HG02678 (cell line): ENCODE results near the gene SHROOM3.
"Not testable (repeated sequence)": the region's sequence is repeated elsewhere in the genome, so short reads cannot be mapped to it uniquely, and the experiment has no call there.

Experiments
- ATAC-seq: cut with Tn5 transposase; IDR thresholded peaks from one replicate; pipeline ENCODE4 v1.9.1; 2021; ENCODE audit warnings: mild to moderate bottlenecking, moderate library complexity; ENCODE audit not compliant: unreplicated experiment

The SHROOM3 gene

DNA sequence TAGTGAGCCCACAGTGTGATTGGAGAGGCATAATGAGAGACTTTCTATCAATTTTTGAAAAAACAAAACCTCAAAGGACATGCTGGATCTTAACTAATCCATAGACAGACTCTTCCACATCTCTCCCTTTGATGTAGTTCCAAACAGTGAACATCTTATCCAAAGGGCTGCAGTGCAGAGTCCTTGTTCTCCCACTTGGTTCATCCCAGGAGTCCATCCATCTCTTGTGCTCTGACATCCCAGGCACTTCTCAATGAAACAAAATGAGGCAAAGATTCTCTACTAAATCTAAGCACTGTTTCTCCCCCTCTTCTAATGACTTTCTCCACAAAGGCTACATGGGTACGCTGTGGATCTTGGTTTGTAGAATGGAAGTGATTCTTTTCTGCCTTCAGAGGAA lies 8.3 kb downstream of the SHROOM3 start:
- ATAC-seq: no peak

DNA sequence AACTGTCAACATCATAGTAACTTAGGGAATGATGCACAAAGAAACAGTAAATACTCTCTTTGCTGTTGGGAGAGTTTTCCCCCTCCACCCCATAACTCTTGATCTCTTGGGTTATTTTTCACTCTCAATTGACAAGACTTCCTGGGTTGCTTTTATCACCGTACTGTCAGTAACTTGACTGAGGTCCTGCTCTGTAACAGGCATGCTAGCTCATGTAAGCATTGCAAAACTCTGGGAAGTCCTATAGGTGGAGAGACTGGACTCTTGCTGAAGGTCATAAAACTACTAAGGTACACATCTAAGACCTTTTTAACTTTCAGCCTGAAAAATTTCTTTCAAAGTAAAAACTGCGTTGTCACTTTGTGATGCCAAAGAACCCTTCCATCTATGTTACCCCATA lies 10.9 kb downstream of the SHROOM3 start:
- ATAC-seq: no peak

DNA sequence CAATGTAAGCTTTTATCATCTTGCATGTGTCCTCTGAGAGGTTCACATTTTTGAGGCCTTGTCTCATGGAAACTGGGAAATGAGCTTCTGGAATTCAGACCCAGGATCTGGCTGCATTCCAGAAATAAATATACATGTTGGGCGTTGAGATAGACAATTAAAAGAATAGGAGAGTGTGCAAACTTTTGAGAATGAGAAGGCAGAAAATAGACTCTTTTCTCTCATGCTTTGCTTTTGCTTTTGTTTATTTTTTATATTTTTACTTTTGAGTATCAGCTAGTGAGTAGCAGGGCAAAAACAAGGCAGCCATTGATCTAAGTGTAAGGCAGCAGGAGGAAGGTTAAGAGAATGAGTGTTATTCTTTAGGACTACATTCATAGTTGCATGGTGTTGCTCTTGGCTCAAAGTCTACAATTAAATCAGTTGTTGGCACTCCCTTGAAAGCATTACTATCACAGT lies 12.4 kb downstream of the SHROOM3 start:
- no peak for ATAC-seq

DNA sequence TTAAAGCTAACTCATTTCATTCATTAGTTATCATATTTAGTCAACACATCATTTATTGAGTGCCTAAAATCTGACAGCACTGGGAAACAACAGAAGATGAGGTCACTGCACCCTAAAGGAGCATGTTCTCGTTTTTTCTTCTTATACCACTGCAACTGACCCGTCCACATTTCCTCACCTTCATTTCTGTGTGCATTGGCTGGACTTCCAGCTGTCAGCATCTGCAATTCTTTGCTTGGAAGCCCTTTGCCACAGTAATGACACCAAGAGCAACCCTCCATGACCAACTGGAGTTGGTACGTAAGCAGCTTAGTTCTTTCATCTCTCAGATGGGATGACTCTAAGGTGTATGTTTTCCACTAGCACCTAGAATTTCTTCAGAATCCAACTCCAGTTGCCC lies 13.2 kb downstream of the SHROOM3 start:
- ATAC-seq: no peak

DNA sequence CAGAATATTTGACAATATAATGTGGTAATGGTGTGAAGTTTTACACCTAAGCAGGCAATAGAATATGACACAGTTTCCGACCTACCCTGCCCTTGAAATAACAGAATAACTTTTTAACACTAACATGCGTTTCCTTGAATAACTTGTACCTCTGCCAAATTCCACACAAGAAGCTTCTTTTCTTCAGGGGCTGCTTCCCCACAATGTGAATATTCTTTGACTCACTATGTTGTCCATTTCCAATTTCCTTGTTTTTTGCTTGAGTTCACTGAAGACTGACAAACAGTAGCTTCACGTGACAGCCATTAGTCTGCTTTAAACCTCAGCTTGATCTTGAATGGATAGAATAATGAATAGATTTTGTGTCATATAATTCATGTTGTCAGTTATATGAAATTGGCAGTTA lies 14.3 kb downstream of the SHROOM3 start:
- ATAC-seq: no peak

DNA sequence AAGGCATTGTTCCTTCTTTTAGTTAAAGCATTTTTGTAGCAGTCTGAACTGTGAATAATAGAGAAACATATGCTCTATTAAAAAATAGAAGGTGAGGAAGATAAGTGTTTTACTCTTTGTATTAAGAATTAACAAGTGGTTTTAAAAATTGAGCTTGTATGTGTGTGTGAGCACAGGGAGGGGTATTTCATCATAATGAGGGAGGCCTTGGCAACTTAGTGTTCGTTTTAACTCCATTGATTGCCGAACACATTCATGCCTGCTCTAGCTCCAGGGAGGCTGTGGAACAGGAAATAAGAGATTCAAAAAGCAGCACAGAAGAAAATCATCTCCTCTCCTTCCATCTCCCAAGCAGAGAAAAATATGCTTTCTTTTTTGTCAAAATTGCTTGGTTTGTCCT lies 14.8 kb downstream of the SHROOM3 start:
- ATAC-seq: no peak

DNA sequence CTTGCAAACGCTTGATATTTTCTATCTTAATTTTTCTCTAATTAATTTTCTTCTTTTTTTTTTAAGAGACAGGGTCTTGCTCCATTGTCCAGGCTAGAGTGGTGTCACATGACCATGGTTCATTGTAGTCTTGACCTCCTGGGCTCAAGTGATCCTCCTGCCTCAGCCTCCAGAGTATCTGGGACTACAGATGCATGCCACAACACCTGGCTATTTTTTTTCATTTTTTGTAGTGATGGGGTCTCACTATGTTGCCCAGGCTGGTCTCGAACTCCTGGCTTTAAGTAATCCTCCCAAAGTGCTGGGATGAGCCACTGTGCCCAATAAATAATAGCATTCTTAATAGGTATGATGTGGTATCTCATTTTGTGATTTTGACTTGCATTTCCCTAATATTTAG lies 18.2 kb downstream of the SHROOM3 start:
- ATAC-seq: no peak

DNA sequence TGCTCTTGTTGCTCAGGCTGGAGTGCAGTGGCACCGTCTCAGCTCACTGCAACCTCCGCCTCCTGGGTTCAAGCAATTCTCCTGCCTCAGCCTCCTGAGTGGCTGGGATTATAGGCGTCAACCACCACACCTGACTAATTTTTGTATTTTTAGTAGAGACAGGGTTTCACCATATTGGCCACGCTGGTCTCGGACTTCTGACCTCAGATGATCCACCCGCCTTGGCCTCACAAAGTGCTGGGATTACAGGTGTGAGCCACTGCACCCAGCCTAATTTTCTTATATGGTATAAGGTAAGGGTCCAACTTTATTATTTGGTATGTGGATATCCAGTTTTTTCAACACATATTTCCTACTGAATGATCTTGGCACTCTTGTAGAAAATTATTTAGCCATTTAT lies 19.0 kb downstream of the SHROOM3 start:
- ATAC-seq: not testable (repeated sequence)

DNA sequence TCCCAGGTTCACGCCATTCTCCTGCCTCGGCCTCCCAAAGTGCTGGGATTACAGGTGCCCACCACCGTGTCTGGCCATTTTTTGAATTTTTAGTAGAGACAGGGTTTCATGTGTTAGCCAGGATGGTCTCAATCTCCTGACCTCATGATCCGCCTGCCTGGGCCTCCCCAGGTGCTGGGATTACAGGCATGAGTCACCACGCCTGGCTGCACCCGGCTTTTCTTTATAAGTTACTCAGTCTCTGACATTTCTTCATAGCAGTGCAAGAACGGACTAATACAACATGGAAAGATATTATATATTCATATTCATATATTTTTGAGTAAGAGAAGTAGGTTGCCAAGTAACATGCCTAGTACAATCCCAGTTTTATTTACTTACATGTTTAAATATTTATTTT lies 22.9 kb downstream of the SHROOM3 start:
- no peak for ATAC-seq

DNA sequence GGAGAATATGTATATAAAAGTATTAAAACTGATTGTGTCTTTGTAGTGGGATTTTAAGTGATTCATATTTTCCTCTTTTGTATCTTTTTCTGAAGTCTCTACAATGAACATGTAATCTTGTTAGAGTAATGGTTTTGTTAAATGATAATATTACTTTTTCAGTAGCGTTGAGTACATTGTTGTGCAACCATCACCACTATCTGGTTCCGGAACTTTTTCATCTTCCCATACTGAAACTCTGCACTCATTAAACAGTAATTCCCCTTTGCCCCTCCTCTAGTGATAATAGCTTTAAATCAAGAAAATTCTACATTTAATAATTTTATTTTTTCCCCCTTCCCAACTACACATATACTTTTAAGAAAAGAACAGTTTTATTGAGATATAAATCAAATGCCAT lies 23.3 kb downstream of the SHROOM3 start:
- no peak for ATAC-seq

DNA sequence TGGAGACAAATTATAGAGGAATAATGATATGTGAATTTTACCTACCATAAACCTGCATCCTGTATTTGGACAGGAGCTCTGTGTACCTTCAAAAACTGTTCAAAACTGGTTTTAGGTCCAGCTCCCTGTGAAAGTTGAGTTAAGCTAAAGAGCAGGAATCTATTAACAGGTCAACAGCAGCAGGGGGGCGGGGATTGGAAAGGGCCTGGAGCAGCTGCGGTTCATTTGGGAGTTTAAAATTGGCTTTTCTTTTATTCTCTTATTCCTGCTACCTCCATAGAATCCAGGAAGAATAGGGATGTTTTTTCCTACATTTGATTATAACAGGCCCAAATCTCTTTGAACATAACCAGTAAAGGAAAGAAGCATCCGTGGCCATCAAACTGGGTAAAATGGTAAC lies 23.8 kb downstream of the SHROOM3 start:
- no peak for ATAC-seq

DNA sequence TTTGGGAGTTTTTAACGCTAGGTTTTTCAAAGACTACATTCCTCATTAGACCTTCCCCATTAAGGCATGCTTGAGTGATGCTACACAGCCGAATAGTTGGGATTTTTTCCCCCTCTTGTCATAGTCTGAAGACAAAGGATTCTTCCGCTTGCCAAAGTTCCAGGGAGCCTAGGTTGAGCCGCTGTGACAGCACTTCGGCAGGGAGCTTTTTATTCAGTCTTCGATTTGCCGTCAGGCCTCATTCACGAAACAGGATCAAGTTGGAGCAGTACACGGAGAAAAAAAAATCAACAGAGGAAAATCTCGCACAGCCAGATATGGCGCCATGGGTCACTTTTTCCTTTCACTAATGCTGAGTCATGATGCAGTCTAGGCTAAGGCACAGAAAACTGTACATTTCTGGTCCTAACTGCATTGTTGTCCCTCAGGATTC lies 24.3 kb downstream of the SHROOM3 start:
- ATAC-seq: no peak

DNA sequence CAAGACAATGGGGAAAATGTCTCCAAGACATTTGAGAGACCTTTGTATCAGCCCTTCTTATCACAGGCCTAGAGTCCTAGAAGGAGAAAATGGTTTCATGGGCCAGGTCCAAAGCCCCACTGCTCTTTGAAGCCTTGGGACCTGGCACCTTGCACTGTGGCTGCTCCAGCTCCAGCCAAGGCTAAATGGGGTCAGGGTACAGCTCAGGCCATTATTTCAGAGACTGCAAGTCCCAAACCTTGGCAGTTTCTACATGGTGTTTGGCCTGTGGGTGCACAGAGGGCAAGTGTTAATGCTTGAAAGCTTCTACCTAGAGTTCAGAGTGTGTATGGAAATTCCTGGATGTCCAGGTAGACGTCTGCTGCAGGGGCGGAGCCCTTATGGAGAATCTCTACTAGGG lies 28.5 kb downstream of the SHROOM3 start:
- ATAC-seq: no peak

DNA sequence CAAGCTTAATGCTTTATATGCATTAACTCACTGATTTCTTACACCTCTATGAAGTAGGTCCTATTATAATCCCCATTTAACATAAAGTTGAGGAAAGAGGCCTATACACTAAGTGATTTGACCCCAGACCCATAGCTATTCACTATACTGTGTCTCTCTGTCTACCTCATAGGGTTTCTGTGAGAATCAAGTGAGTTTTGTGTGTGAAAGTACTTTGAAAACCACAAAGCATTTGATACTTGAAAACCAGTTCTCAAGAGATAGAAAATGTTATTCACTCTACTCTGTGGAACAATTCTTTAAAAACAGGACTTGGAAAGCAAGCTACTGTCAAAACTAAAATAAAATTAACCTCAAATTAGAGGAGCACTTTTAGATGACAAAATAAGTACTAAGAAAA lies 35.0 kb downstream of the SHROOM3 start:
- no peak for ATAC-seq

DNA sequence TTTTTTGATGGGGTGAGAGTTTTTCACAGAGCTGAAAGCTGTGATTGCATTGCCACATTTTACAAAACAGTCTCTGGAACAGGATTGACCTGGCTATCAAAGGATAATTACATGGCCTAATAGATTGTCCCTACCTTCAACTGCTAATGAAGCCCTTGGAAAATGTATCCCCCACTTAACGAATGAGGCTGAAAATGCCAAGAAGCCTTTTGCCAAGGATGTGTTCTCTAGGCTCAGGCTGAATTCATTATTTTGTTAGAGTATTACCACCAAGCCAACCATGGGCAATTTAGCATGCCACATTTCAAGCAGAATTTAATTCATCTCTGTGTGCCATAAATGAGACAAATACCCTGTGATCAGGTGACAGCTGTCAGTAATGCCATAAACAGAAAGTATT lies 35.5 kb downstream of the SHROOM3 start:
- ATAC-seq: no peak

DNA sequence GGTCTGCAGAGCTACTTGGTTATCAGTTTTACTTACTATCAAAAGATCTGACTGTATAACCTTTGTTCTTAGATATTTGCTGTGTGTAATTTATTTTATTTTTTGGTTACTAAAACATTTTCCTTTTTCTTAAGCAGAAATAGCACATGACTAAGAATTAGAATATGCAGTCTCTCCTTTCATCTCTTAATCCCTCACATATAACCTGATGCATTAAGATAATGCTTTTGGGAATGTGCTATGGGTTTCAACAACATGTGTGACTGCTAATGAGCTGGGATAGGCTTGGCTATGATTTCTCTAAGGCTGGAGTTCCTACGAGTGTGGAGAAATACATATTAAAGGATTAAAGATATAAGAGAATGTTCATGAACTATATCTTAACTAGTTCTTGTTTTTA lies 41.5 kb downstream of the SHROOM3 start:
- no peak for ATAC-seq

DNA sequence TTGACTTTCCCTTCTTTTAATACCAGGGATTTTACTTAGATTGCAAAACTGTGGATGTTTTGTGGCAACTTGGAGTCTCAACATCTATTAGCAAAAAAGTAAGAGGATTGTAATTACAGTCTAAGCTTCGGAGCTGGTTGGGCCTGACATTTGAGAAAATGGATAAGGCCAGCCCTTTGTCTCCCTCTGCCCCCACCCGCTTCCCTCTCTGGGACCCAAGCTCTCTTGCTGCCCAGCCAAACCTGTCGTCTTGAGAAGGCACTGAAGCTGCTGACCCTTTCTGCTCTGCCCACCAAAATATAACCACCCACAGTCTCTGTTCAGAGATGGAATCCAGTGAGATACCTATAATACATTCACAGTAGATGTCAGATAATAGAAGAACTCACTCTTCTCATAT lies 49.6 kb downstream of the SHROOM3 start:
- no peak for ATAC-seq

DNA sequence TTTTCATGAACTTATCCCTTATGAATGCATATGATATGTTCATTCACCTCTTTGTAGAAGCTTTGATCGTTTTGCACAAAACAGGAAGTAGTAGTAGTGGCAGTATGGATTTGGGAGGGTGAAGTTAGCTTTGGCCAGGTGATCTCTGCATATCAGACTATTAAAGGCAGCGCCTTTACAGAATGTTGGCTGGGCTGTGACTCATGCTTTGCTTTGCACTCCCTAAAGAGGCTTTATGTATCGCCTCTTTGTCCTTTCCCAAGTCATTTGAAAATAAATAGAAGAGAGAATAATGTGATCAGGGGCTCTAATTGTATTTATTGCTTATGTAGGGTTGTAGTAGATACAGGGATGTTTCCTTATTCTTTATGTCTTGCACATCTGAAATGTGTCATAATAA lies 50.4 kb downstream of the SHROOM3 start:
- ATAC-seq: no peak

DNA sequence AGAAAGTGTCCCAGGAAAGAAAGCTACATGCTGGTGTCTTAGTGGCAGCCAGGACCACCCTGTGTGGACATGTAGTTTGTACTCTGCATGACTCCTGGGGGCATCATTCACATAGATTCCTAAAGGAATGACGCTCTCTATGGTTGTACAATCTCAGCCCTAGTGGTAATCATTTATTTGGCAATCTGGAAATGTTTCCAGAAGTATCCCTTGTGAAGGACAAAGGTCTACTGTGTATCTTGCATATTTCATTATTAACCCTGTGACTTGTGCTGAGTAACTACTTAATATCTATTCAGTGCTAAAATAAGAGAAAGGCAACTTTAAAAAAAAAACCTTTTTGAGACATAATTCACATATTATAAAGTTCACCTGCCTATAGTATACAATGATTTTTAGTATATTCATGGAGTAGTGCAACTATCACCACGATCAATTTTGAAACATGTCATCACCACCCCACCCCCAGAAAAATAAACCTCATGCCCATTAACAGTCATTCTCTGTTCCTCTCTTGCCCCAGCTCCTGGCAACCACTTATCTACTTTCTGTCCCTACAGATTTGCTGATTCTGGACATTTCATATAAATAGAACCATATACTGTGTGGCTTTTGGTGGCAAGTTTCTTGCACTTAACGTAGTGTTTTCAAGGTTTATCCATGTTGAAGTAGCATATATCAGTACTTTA lies 51.7 kb downstream of the SHROOM3 start:
- no peak for ATAC-seq

DNA sequence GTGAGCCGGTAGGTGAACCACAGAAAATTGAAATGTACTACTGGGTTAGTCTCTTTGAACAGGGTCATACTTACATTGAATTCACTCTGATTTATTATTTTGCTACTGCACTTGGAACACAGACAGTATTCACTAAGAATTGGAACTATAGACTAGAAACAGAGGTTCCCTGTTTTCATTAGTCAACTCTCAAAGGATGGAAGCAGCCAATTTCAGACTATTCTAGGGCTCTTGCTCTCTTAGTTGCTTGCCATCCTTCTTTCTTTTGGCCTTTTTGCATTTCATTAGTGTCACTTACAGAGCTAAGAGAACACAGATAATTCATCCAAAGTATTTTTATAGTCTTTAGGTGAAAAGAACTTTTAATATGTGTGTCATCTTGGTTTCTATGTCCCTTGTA lies 52.6 kb downstream of the SHROOM3 start:
- ATAC-seq: no peak

DNA sequence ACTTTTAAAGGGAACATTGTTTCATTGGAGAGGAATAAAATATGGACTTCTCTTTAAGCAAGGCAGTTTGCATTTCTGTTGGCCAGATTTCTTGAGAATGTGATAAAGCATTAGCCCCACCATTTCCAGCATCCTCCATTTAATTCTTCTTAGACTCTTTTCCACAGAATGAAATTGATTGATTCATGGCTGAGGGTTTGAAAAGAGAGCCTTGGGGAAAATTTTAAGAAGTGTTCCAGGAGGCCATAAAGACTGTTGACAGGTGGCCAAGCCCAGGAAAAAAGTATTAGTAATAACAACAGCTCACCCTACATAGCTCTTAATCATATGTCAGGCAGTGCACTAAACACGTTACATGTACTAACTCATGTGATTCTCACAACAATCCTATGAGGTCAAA lies 53.4 kb downstream of the SHROOM3 start:
- ATAC-seq: no peak

DNA sequence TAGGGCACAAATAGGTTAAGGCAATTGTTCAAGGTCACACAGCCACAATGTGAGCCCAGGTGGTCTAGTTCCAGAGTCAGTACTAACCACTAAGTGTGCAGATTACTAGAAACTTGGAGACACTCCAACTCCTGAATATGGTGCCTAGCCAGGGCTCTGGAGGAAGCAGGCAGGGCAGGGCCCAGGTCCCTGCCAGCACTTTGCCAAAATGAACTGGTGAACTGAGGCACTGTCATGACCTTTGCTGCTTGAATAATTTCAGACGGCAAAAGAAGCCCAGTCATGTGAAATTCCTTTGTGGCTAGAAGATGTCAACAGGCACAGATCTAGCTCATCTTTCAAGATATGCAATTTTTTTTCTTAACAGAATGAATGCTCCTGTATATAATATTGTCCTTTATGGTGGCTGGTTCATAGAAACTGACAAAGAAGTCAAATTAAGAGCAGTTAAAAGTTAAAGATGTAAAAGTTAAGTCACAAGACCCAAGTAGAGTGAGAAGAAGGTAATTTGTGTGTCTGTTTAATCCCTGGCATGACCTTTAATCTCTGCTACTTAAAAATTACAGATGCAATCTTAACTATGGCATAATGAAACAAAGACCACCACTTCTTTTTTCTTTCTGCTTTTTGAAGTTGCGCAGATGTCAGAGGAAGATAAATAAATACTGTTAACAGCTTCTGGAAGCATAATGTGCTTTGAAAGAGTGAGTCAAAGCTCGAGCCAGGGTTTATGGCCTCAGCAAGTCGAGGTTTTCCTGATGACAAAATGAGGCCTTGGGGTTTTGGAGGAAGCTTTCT lies 54.1 kb downstream of the SHROOM3 start:
- ATAC-seq: no peak
